ENCODE data around the gene USP17L19.
"Not testable (repeated sequence)": the region's sequence is repeated elsewhere in the genome, so short reads cannot be mapped to it uniquely, and the experiment has no call there.

USP17L19 gene, protein sequence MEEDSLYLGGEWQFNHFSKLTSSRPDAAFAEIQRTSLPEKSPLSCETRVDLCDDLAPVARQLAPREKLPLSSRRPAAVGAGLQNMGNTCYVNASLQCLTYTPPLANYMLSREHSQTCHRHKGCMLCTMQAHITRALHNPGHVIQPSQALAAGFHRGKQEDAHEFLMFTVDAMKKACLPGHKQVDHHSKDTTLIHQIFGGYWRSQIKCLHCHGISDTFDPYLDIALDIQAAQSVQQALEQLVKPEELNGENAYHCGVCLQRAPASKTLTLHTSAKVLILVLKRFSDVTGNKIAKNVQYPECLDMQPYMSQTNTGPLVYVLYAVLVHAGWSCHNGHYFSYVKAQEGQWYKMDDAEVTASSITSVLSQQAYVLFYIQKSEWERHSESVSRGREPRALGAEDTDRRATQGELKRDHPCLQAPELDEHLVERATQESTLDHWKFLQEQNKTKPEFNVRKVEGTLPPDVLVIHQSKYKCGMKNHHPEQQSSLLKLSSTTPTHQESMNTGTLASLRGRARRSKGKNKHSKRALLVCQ

GRCh38 chr4:9253078-9253477, at the start of gene USP17L19:
Gene USP17L19, plus strand, starts transcription at chr4:9253378. Its CDS starts 0 bp downstream, at chr4:9253378.
- DNase-seq, result not testable (repeated sequence)

GRCh38 chr4:9210357-9210756, 42.8 kb upstream of the USP17L19 start, which contains the start of gene USP17L10:
Gene USP17L10, plus strand, starts transcription at chr4:9210657. Its CDS starts 0 bp downstream, at chr4:9210657.
- DNase-seq, result not testable (repeated sequence)

- DNase-seq, result not testable (repeated sequence)
Measured at GRCh38 chr4:9214701-9215100, 38.5 kb upstream of the USP17L19 start.

DNA sequence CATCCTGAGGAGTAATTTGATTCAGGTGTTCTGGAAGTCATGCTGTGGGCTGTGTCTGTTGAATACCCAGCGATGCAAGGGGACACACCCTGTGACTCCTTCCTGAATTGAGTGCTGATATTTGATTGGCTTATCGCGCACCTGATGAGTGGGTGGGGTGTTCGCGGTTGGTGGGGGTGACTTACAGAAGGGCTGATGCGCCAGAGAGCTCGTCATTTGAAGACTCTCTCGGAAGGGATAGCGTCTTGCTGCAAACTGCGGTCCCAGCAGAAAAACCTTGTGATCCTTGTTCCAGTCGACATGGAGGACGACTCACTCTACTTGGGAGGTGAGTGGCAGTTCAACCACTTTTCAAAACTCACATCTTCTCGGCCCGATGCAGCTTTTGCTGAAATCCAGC, 38.1 kb upstream of the USP17L19 start, which contains the start of gene USP17L11:
USP17L11 (plus strand) TSS at position 301 of the 400 bp plus-strand sequence; CDS start at position 301, 0 bp downstream.
- DNase-seq, result not testable (repeated sequence)

- DNase-seq, result not testable (repeated sequence)
Measured at GRCh38 chr4:9219852-9220251, 33.3 kb upstream of the USP17L19 start, which contains the start of gene USP17L12. Gene USP17L12, plus strand, starts transcription at chr4:9220152. Its CDS starts 0 bp downstream, at chr4:9220152.

DNA sequence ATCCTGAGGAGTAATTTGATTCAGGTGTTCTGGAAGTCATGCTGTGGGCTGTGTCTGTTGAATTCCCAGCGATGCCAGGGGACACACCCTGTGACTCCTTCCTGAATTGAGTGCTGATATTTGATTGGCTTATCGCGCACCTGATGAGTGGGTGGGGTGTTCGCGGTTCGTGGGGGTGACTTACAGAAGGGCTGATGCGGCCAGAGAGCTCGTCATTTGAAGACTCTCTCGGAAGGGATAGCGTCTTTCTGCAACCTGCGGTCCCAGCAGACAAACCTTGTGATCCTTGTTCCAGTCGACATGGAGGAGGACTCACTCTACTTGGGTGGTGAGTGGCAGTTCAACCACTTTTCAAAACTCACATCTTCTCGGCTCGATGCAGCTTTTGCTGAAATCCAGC, 28.6 kb upstream of the USP17L19 start, which contains the start of gene USP17L13:
USP17L13 (plus strand) TSS at position 301 of the 400 bp plus-strand sequence; CDS start at position 301, 0 bp downstream.
- not testable (repeated sequence) for DNase-seq

DNA sequence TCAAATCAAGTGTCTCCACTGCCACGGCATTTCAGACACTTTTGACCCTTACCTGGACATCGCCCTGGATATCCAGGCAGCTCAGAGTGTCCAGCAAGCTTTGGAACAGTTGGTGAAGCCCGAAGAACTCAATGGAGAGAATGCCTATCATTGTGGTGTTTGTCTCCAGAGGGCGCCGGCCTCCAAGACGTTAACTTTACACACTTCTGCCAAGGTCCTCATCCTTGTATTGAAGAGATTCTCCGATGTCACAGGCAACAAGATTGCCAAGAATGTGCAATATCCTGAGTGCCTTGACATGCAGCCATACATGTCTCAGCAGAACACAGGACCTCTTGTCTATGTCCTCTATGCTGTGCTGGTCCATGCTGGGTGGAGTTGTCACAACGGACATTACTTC, 22.9 kb upstream of the USP17L19 start:
- DNase-seq, result not testable (repeated sequence)

- not testable (repeated sequence) for DNase-seq
Measured at GRCh38 chr4:9234085-9234484, 19.1 kb upstream of the USP17L19 start, which contains the start of gene USP17L15. Gene USP17L15, plus strand, starts transcription at chr4:9234385. Its CDS starts 0 bp downstream, at chr4:9234385.

- DNase-seq, result not testable (repeated sequence)
Measured at GRCh38 chr4:9238461-9238860, 14.7 kb upstream of the USP17L19 start.

GRCh38 chr4:9243579-9243978, 9.6 kb upstream of the USP17L19 start, which contains the start of gene USP17L17:
Gene USP17L17, plus strand, starts transcription at chr4:9243879. Its CDS starts 0 bp downstream, at chr4:9243879.
- DNase-seq, result not testable (repeated sequence)

- DNase-seq, result not testable (repeated sequence)
Measured at GRCh38 chr4:9247953-9248680, 5.1 kb upstream of the USP17L19 start, which contains the start of gene USP17L18. Gene USP17L18, plus strand, starts transcription at chr4:9248630. Its CDS starts 0 bp downstream, at chr4:9248630.

- DNase-seq, result not testable (repeated sequence)
Measured at GRCh38 chr4:9257824-9258223, 4.6 kb downstream of the USP17L19 start, which contains the start of gene USP17L20. Gene USP17L20, plus strand, starts transcription at chr4:9258124. Its CDS starts 0 bp downstream, at chr4:9258124.

DNA sequence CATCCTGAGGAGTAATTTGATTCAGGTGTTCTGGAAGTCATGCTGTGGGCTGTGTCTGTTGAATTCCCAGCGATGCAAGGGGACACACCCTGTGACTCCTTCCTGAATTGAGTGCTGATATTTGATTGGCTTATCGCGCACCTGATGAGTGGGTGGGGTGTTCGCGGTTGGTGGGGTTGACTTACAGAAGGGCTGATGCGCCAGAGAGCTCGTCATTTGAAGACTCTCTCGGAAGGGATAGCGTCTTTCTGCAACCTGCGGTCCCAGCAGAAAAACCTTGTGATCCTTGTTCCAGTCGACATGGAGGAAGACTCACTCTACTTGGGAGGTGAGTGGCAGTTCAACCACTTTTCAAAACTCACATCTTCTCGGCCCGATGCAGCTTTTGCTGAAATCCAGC, 9.4 kb downstream of the USP17L19 start, which contains the start of gene USP17L21:
USP17L21 (plus strand) TSS at position 301 of the 400 bp plus-strand sequence; CDS start at position 301, 0 bp downstream.
- DNase-seq, result not testable (repeated sequence)

- not testable (repeated sequence) for DNase-seq
Measured at GRCh38 chr4:9267319-9267718, 14.1 kb downstream of the USP17L19 start, which contains the start of gene USP17L22. Gene USP17L22, plus strand, starts transcription at chr4:9267619. Its CDS starts 0 bp downstream, at chr4:9267619.

- DNase-seq, result not testable (repeated sequence)
Measured at GRCh38 chr4:9271719-9272118, 18.5 kb downstream of the USP17L19 start.
